Naive B cell (primary cell): ENCODE results near the gene FAM153A. TPM values are rescaled to one million over a fixed set of nuclear protein-coding genes. Genes with fewer than 3 reads are reported as not detected.
"Not testable (repeated sequence)": the region's sequence is repeated elsewhere in the genome, so short reads cannot be mapped to it uniquely, and the experiment has no call there.

Experiments
- ATAC-seq, 2 donors: fragments of 150-1000 bp; cut with Tn5 transposase; 2 replicates each; pipeline ENCODE4 v1.10.0; 2021; ENCODE audit warnings: low read depth in 2 of 2, mild to moderate bottlenecking in 2 of 2, moderate library complexity in 2 of 2
- DNase-seq: peaks from one replicate; pipeline ENCODE4 v3.0.0; 2022
- H3K27ac Mint-ChIP-seq, 6 donors: one replicate each; pipeline ENCODE4 v1.8.0; 2020 to 2022; ENCODE audit warnings: mild to moderate bottlenecking in 6 of 6, mixed read lengths in 6 of 6, moderate library complexity in 5 of 6, inconsistent platforms in 2 of 6
- H3K27me3 Mint-ChIP-seq, 3 donors: one replicate each; pipeline ENCODE4 v1.8.0; 2021 to 2022; ENCODE audit warnings: mixed read lengths in 3 of 3, mild to moderate bottlenecking in 1 of 3
- H3K36me3 Mint-ChIP-seq, 2 donors: one replicate each; pipeline ENCODE4 v1.8.0; 2020 to 2022; ENCODE audit warnings: mixed read lengths in 2 of 2, inconsistent platforms in 1 of 2, mild to moderate bottlenecking in 1 of 2
- H3K4me1 Mint-ChIP-seq, 3 donors: one replicate each; pipeline ENCODE4 v1.8.0; 2020 to 2022; ENCODE audit warnings: mixed read lengths in 3 of 3, inconsistent platforms in 1 of 3, mild to moderate bottlenecking in 1 of 3, moderate library complexity in 1 of 3
- H3K4me3 Mint-ChIP-seq, 8 donors: one replicate each; pipeline ENCODE4 v1.8.0; 2020 to 2022; ENCODE audit warnings: mild to moderate bottlenecking in 8 of 8, mixed read lengths in 8 of 8, moderate library complexity in 8 of 8, inconsistent platforms in 2 of 8
- H3K9me3 Mint-ChIP-seq, 7 donors: one replicate each; pipeline ENCODE4 v1.8.0; 2020 to 2022; ENCODE audit warnings: mixed read lengths in 7 of 7, mild to moderate bottlenecking in 5 of 7, inconsistent platforms in 2 of 7, moderate library complexity in 1 of 7
- polyA plus RNA-seq, 6 donors: library from polyadenylated mRNA; unstranded; fragments of 300-500 nt; fragmentation: Illumina TruSeq; gene quantifications; one replicate each; pipeline ENCODE4 v1.2.3, GENCODE V29; 2021; ENCODE audit warnings: low read depth in 6 of 6

The FAM153A gene
- polyA plus RNA-seq, 6 donors from 2014 or later, result 0.25 to 0.35 TPM; not detected in 4

- not testable (repeated sequence) for H3K9me3 Mint-ChIP-seq, H3K27me3 Mint-ChIP-seq, H3K36me3 Mint-ChIP-seq, H3K4me3 Mint-ChIP-seq, H3K27ac Mint-ChIP-seq, H3K4me1 Mint-ChIP-seq, DNase-seq, ATAC-seq
Measured at GRCh38 chr5:177695356-177695930, 87.3 kb downstream of the FAM153A start.

- DNase-seq, H3K4me3 Mint-ChIP-seq, ATAC-seq, H3K27ac Mint-ChIP-seq, H3K36me3 Mint-ChIP-seq, H3K27me3 Mint-ChIP-seq, H3K9me3 Mint-ChIP-seq, H3K4me1 Mint-ChIP-seq: not testable (repeated sequence)
Measured at GRCh38 chr5:177694518-177694835, 88.2 kb downstream of the FAM153A start.

DNA sequence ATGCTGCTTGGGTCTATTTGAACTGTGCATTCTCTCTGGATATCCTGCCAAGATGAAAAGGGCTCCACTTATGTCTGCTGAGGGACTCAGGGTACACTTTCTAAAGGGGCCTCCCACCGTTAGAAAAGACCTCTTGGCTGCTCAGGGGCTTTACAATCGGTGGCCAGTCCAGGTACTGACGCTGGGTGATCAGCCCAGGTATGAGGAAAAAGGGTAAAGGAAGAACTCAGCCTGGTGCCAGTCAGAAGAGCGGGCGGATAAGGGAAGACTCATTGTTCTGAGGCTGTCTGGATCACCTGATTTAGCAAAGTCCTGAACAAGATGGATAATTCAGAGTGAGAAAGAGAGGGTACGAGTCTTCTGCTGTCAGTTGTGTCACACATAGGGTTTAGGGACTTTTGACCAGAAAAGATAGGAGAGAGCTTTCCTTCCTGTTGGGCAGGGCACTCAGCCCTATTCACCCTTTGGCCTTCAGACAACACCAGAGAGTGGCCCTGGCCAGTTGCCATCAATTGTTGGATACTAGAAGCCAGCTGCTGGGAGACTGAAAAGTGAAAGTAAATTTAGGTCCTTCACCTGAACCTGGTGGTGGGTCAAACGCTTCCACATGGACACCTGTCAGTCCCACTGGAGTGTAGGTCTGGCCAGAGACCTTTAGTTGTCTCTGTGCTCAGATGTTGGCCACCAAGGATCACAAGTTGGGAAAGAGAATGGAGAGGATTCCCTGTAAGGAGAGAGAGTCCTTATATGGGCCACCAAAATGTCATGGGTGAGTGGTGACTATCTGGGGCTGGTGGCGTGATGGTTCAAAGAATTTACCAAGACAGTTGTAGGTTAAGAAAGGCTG, 88.8 kb downstream of the FAM153A start:
- not testable (repeated sequence) for H3K4me1 Mint-ChIP-seq, DNase-seq, H3K36me3 Mint-ChIP-seq, H3K9me3 Mint-ChIP-seq, H3K27me3 Mint-ChIP-seq, ATAC-seq, H3K4me3 Mint-ChIP-seq
- peak overlapping the region in 1 of 6 donors; percentile 60 for H3K27ac Mint-ChIP-seq

DNA sequence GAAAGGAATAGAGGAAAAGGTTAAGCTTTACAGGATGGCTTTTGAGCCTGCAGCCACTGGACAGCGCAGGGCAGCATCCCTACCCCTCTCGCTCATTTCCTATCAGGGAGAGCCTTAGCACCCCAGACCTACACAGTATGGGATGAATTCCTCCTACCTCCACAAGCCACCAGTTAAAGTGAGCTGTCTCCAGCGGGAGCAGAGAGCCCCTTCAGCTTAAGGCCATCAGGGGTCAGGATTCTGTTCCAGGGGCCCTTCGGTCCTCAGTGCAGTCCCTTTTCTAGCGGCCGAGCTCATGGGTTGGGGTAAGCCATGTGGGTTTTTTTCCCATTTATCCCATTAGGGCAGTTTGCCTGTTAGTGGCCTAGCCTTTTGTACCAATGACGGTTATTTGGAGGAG, 89.7 kb downstream of the FAM153A start:
- H3K27me3 Mint-ChIP-seq, H3K4me1 Mint-ChIP-seq, H3K36me3 Mint-ChIP-seq, ATAC-seq, H3K4me3 Mint-ChIP-seq, DNase-seq, H3K9me3 Mint-ChIP-seq, H3K27ac Mint-ChIP-seq: not testable (repeated sequence)

- not testable (repeated sequence) for H3K27ac Mint-ChIP-seq, ATAC-seq, H3K4me1 Mint-ChIP-seq, H3K4me3 Mint-ChIP-seq, H3K36me3 Mint-ChIP-seq, H3K27me3 Mint-ChIP-seq, DNase-seq, H3K9me3 Mint-ChIP-seq
Measured at GRCh38 chr5:177692507-177692906, 90.2 kb downstream of the FAM153A start.

GRCh38 chr5:177689011-177689610, 93.6 kb downstream of the FAM153A start:
- not testable (repeated sequence) for ATAC-seq, H3K27me3 Mint-ChIP-seq, H3K4me3 Mint-ChIP-seq, H3K9me3 Mint-ChIP-seq, H3K27ac Mint-ChIP-seq, H3K36me3 Mint-ChIP-seq, DNase-seq, H3K4me1 Mint-ChIP-seq

- not testable (repeated sequence) for H3K4me3 Mint-ChIP-seq, H3K4me1 Mint-ChIP-seq, DNase-seq, ATAC-seq, H3K27me3 Mint-ChIP-seq, H3K36me3 Mint-ChIP-seq, H3K27ac Mint-ChIP-seq, H3K9me3 Mint-ChIP-seq
Measured at GRCh38 chr5:177688091-177688490, 94.6 kb downstream of the FAM153A start.

DNA sequence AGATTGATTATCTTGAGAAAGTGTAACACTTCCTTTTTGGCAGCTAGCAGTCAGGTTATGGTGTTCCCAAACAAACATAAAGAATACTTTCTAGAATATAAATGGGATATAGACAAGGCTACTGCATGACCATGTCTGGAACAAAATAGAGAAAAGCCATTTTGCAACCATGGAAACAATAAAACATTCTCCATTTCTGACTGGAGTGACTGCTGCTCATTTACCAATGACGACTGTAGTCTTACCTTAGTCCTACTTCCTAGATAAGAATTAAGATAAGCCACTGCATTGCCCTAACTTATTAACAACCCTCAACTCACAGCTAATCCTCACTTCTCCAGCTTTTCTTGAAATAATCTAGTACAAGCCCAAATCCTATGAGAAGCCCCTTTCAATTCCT, 100.8 kb downstream of the FAM153A start:
- not testable (repeated sequence) for DNase-seq, H3K4me3 Mint-ChIP-seq, H3K36me3 Mint-ChIP-seq, H3K27me3 Mint-ChIP-seq, H3K9me3 Mint-ChIP-seq, ATAC-seq, H3K27ac Mint-ChIP-seq, H3K4me1 Mint-ChIP-seq

Other genes starting within 250 kb of the FAM153A start
- gene FAM193B, start 228.3 kb downstream of the FAM153A start, polyA plus RNA-seq, result 1 to 10 TPM; 2.9 to 6.8 (median 4.6) TPM
- gene TMED9, start 190.7 kb downstream of the FAM153A start, polyA plus RNA-seq, result 100 to 1,000 TPM in 3 of 6 donors, 10 to 100 TPM in 3; 86.8 to 108 (median 99.4) TPM
- 10 to 100 TPM; 22.7 to 29.6 (median 27.5) TPM for gene B4GALT7, start 182.8 kb downstream of the FAM153A start, polyA plus RNA-seq
- not detected for gene PROP1, start 213.3 kb upstream of the FAM153A start, polyA plus RNA-seq